Parathyroid adenoma (tissue), 2 donors: ENCODE data around the gene CPSF2.
"Not testable (repeated sequence)": the region's sequence is repeated elsewhere in the genome, so short reads cannot be mapped to it uniquely, and the experiment has no call there.

Experiments
- H2AFZ ChIP-seq: fragments of 300-600 bp; sonication (generic); one replicate; pipeline ENCODE4 v1.7.0; 2017; ENCODE audit warnings: antibody characterized with exemption, mild to moderate bottlenecking
- H3K27ac ChIP-seq: fragments of 300-600 bp; sonication (generic); one replicate; pipeline ENCODE4 v1.7.0; 2017
- H3K27me3 ChIP-seq: fragments of 300-600 bp; sonication (generic); one replicate; pipeline ENCODE4 v1.7.0; 2017; ENCODE audit warnings: low read length; ENCODE audit not compliant: control insufficient read depth, insufficient read depth
- H3K36me3 ChIP-seq: fragments of 300-600 bp; sonication (generic); one replicate; pipeline ENCODE4 v1.7.0; 2017; ENCODE audit warnings: low read length; ENCODE audit not compliant: control insufficient read depth, insufficient read depth
- H3K4me1 ChIP-seq: fragments of 300-600 bp; sonication (generic); one replicate; pipeline ENCODE4 v1.7.0; 2017; ENCODE audit warnings: control low read depth
- H3K4me2 ChIP-seq: fragments of 300-600 bp; sonication (generic); one replicate; pipeline ENCODE4 v1.7.0; 2017; ENCODE audit warnings: low read length
- H3K4me3 ChIP-seq: fragments of 300-600 bp; sonication (generic); one replicate; pipeline ENCODE4 v1.7.0; 2017; ENCODE audit warnings: low read depth, low read length
- H3K79me2 ChIP-seq: fragments of 300-600 bp; sonication (generic); one replicate; pipeline ENCODE4 v1.7.0; 2017; ENCODE audit warnings: control low read depth
- H3K9ac ChIP-seq: fragments of 300-600 bp; sonication (generic); one replicate; pipeline ENCODE4 v1.7.0; 2017; ENCODE audit warnings: mild to moderate bottlenecking
- H3K9me3 ChIP-seq: fragments of 300-600 bp; sonication (generic); one replicate; pipeline ENCODE4 v1.7.0; 2017; ENCODE audit warnings: low read length; ENCODE audit not compliant: control insufficient read depth
- CTCF ChIP-seq: fragments of 300-600 bp; sonication (generic); IDR thresholded peaks from one replicate; pipeline ENCODE4 v1.7.0; 2017; ENCODE audit warnings: antibody characterized with exemption, mild to moderate bottlenecking
- donor health status: primary hyperparathyroidism.

The CPSF2 gene

GRCh38 chr14:92203116-92203515, 81.3 kb downstream of the CPSF2 start:
- H3K4me1 ChIP-seq: no peaks in the 10 kb centered on the region

GRCh38 chr14:92204792-92205191, 83.0 kb downstream of the CPSF2 start:
- Histone ChIP-seq H3K4me1 (no peaks in the 10 kb centered on the region), H3K4me3 (no peak overlapping the region), H3K9ac (no peak overlapping the region), H2AFZ (no peak overlapping the region), H3K4me2 (no peak overlapping the region), H3K36me3 (no peaks in the 10 kb centered on the region), H3K79me2 (no peaks in the 10 kb centered on the region), H3K9me3 (no peaks in the 10 kb centered on the region), H3K27me3 (no peaks in the 10 kb centered on the region), H3K27ac (no peak overlapping the region)
- no peak for TF ChIP-seq CTCF

More at GRCh38 chr14:92203116-92203515, 81.3 kb downstream of the CPSF2 start:
- Histone ChIP-seq H3K9ac (no peak overlapping the region), H3K4me3 (no peak overlapping the region), H2AFZ (no peak overlapping the region), H3K79me2 (no peaks in the 10 kb centered on the region), H3K36me3 (no peaks in the 10 kb centered on the region), H3K4me2 (no peak overlapping the region), H3K9me3 (no peaks in the 10 kb centered on the region), H3K27ac (no peak overlapping the region), H3K27me3 (no peaks in the 10 kb centered on the region)
- TF ChIP-seq CTCF: no peak

GRCh38 chr14:92207012-92207927, 85.5 kb downstream of the CPSF2 start:
- Histone ChIP-seq H3K36me3 (no peaks in the 10 kb centered on the region), H3K4me2 (no peak overlapping the region), H3K4me3 (no peak overlapping the region), H3K9me3 (no peaks in the 10 kb centered on the region), H3K4me1 (no peaks in the 10 kb centered on the region), H2AFZ (no peak overlapping the region), H3K9ac (no peak overlapping the region), H3K79me2 (no peaks in the 10 kb centered on the region), H3K27me3 (no peaks in the 10 kb centered on the region), H3K27ac (no peak overlapping the region)
- TF ChIP-seq CTCF: no peak

GRCh38 chr14:92207928-92208265, 86.1 kb downstream of the CPSF2 start:
- no peaks in the 10 kb centered on the region for H3K27me3 ChIP-seq
- no peaks in the 10 kb centered on the region for H3K36me3 ChIP-seq
- no peak overlapping the region for H3K27ac ChIP-seq
- no peaks in the 10 kb centered on the region for H3K79me2 ChIP-seq
- no peaks in the 10 kb centered on the region for H3K9me3 ChIP-seq
- TF ChIP-seq CTCF: no peak
- H3K4me1 ChIP-seq: no peaks in the 10 kb centered on the region
- no peak overlapping the region for H3K9ac ChIP-seq
- H3K4me3 ChIP-seq: no peak overlapping the region
- no peak overlapping the region for H3K4me2 ChIP-seq
- no peak overlapping the region for H2AFZ ChIP-seq

GRCh38 chr14:92209141-92209540, 87.4 kb downstream of the CPSF2 start:
- H3K27ac ChIP-seq: no peak overlapping the region
- no peak overlapping the region for H3K4me2 ChIP-seq
- no peak overlapping the region for H3K9ac ChIP-seq
- no peaks in the 10 kb centered on the region for H3K79me2 ChIP-seq
- no peaks in the 10 kb centered on the region for H3K27me3 ChIP-seq
- H3K4me3 ChIP-seq: no peak overlapping the region
- H3K4me1 ChIP-seq: no peaks in the 10 kb centered on the region
- no peak overlapping the region for H2AFZ ChIP-seq
- H3K36me3 ChIP-seq: no peaks in the 10 kb centered on the region
- no peaks in the 10 kb centered on the region for H3K9me3 ChIP-seq
- no peak for TF ChIP-seq CTCF

GRCh38 chr14:92213125-92213524, 91.4 kb downstream of the CPSF2 start:
- not testable (repeated sequence) for H3K4me2 ChIP-seq, H3K4me3 ChIP-seq, H3K4me1 ChIP-seq, H2AFZ ChIP-seq, H3K36me3 ChIP-seq, H3K9me3 ChIP-seq, H3K79me2 ChIP-seq, H3K27me3 ChIP-seq, H3K27ac ChIP-seq, H3K9ac ChIP-seq
